Measurements from ENCODE around the gene LMTK2.

- no peak for TF ChIP-seq YY1 (IDR thresholded peaks at IDR 0.05; ENCODE audit: extremely low read depth, insufficient replicate concordance, low read depth, low read length)
- no peak for TF ChIP-seq CTCF (IDR thresholded peaks at IDR 0.05 in 2 of 3, conservative IDR thresholded peaks at IDR 0.05 in 1 of 3; ENCODE audit: borderline replicate concordance in 1 of 3, insufficient read depth in 1 of 3, low read depth in 2 of 3, low read length in 2 of 3)
- TF ChIP-seq EZH2 (IDR thresholded peaks at IDR 0.05): no peak
- TF ChIP-seq TCF7L2 (IDR thresholded peaks at IDR 0.05; ENCODE audit: borderline replicate concordance, extremely low read depth, insufficient read depth, insufficient read length): no peak
- TF ChIP-seq POLR2A (IDR thresholded peaks at IDR 0.05; ENCODE audit: borderline replicate concordance, extremely low read depth, insufficient read depth, insufficient read length): no peak
Measured at GRCh38 chr7:98242342-98242741, 135.7 kb downstream of the LMTK2 start.

All from HCT116 (cell line).